Neutrophil (primary cell): ENCODE data around the gene LIPG.
"Not testable (repeated sequence)": the region's sequence is repeated elsewhere in the genome, so short reads cannot be mapped to it uniquely, and the experiment has no call there.

Experiments
- H3K27ac ChIP-seq: fragments of 200-600 bp; sonication (generic); 2 replicates; pipeline ENCODE4 v1.5.1; 2016; ENCODE audit warnings: mild to moderate bottlenecking, moderate library complexity
- H3K27me3 ChIP-seq: fragments of 200-600 bp; sonication (generic); 2 replicates; pipeline ENCODE4 v1.6.0; 2016; ENCODE audit warnings: mild to moderate bottlenecking
- H3K36me3 ChIP-seq: fragments of 200-600 bp; sonication (generic); 2 replicates; pipeline ENCODE4 v1.5.1; 2017
- H3K4me1 ChIP-seq, 2 experiments: fragments of 200-600 bp in 1 of 2; sonication (generic) in 1 of 2; 1 replicate in 1 of 2; 2 replicates in 1 of 2; pipeline versions ENCODE4 v1.5.1 to v1.6.1; 2013 to 2016; ENCODE audit warnings: low read depth in 1 of 2, low read length in 1 of 2, mild to moderate bottlenecking in 1 of 2, moderate library complexity in 1 of 2; ENCODE audit not compliant: control insufficient read depth in 1 of 2, insufficient read depth in 1 of 2
- H3K4me3 ChIP-seq, 2 experiments: fragments of 200-600 bp in 1 of 2; sonication (generic) in 1 of 2; 1 replicate in 1 of 2; 2 replicates in 1 of 2; pipeline ENCODE4 v1.5.1; 2013 to 2016; ENCODE audit warnings: low read depth in 1 of 2, low read length in 1 of 2, mild to moderate bottlenecking in 1 of 2, moderate library complexity in 1 of 2
- H3K9me3 ChIP-seq: fragments of 200-600 bp; sonication (generic); 2 replicates; pipeline ENCODE4 v1.5.1; 2016
- TF ChIP-seq, protein P1 (sequence below): fragments of 200-600 bp; sonication (generic); IDR thresholded peaks from 2 replicates; pipeline ENCODE4 v1.5.1; 2016; ENCODE audit warnings: antibody characterized with exemption

The LIPG gene

DNA sequence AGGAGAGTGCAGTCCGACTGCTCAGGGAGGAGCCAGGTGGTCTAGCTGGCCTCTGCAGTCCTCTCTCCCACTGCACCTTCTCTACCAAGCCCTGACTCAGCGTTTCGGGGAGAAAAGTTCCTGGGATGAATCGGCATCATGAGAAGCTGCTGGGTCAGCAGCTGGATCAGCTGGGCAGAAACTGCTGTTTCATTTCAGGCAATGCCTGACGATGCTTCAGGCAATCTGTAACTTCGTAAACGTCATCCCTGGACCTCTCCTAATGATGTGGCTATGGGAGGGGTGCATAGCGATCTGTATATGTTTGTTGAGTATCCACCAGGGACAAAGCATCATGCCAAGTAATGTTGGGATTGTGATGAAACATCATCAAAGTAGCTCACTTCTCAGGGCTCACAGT lies 20.7 kb downstream of the LIPG start:
- Histone ChIP-seq H3K9me3 (no peaks in the 10 kb centered on the region), H3K27ac (no peak overlapping the region), H3K4me3 (no peak overlapping the region), H3K27me3 (peaks cover 3% of the 10 kb centered on the region), H3K36me3 (no peaks in the 10 kb centered on the region), H3K4me1 (no peaks in the 10 kb centered on the region)
- TF ChIP-seq, protein P1, sequence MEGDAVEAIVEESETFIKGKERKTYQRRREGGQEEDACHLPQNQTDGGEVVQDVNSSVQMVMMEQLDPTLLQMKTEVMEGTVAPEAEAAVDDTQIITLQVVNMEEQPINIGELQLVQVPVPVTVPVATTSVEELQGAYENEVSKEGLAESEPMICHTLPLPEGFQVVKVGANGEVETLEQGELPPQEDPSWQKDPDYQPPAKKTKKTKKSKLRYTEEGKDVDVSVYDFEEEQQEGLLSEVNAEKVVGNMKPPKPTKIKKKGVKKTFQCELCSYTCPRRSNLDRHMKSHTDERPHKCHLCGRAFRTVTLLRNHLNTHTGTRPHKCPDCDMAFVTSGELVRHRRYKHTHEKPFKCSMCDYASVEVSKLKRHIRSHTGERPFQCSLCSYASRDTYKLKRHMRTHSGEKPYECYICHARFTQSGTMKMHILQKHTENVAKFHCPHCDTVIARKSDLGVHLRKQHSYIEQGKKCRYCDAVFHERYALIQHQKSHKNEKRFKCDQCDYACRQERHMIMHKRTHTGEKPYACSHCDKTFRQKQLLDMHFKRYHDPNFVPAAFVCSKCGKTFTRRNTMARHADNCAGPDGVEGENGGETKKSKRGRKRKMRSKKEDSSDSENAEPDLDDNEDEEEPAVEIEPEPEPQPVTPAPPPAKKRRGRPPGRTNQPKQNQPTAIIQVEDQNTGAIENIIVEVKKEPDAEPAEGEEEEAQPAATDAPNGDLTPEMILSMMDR: no peak

DNA sequence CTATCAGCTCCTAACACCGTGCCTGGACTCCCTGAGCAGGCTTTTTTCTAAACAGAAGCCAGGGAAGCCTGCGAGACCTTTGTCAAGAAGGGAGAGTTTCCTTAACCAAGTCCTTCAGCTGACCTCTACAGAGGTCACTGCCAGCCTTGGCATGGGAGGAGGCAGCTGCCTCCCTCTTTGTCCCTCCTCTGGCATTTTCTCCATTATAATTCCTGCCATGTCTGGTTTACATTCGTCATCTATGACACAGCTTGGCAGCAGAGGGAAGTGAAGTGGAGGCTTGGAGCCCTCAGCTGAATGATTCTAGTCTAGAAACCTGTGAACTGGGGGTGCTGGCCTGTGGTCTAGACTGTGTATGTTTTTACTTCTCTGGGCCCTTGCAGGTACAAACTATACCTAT lies 22.5 kb downstream of the LIPG start:
- TF ChIP-seq, protein P1: no peak
- Histone ChIP-seq H3K27me3 (peaks cover 3% of the 10 kb centered on the region), H3K27ac (no peak overlapping the region), H3K4me1 (no peaks in the 10 kb centered on the region), H3K4me3 (no peak overlapping the region), H3K9me3 (no peaks in the 10 kb centered on the region), H3K36me3 (no peaks in the 10 kb centered on the region)

DNA sequence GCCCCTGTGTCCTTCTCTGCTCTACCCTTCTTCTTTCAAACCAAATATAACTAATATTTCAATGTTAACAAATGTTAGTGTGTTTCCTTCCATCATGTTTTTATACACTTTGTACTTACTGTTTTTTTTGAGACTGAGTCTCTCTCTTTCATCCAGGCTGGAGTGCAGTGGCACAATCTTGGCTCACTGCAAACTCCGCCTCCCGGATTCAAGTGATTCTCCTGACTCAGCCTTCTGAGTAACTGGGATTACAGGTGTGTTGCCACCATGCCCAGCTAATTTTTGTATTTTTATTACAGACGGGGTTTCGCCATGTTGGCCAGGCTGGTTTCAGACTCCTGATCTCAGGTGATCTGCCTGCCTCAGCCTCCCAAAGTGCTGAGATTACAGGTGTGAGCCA lies 23.1 kb downstream of the LIPG start:
- H3K4me3 ChIP-seq, H3K27me3 ChIP-seq, H3K9me3 ChIP-seq, H3K4me1 ChIP-seq, H3K27ac ChIP-seq, H3K36me3 ChIP-seq: not testable (repeated sequence)

DNA sequence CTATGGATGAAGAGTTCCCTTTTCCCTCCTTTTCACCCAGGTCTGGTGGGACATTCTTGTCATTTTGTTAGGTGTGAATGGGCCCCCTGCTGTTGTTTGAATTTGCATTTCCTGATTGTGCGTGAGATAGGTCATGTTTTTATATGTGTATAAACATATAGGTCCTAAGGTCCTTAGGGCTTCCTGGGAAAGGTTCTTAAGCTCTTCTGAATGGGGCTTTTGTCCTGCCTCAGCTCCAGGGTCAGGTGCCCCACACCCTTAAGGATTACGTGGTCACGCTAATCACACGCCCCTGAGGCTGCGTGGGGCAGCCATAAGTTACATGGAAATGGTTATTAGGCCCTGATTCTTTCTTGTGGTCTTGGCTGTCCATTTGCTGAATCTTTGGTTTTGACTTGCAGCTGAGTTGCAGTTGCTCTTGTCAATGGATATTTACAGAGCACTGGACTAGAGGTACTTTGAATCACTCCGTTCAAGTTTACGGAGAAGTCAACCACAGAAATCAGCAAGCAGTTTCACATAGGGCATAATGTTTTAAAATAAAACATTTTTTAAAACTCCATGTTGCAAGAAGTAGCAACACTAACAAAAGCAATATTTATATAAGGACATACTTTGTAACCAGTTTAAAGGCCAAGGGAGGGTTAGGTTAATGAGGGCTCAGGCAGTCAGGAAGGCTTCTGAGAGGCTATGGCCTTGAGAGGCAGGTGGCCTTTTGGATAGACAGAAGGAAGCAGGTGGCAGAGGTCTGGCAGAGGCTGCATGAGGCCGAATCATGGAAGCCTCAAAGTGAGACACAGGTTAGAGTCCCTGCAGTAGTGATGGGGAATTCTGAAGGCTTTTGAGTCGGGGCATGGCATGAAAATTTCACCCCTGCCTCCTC lies 24.2 kb downstream of the LIPG start:
- Histone ChIP-seq H3K4me1 (no peaks in the 10 kb centered on the region), H3K36me3 (no peaks in the 10 kb centered on the region), H3K4me3 (no peak overlapping the region), H3K27ac (no peak overlapping the region), H3K9me3 (no peaks in the 10 kb centered on the region), H3K27me3 (peaks cover 3% of the 10 kb centered on the region)
- TF ChIP-seq, protein P1: no peak

DNA sequence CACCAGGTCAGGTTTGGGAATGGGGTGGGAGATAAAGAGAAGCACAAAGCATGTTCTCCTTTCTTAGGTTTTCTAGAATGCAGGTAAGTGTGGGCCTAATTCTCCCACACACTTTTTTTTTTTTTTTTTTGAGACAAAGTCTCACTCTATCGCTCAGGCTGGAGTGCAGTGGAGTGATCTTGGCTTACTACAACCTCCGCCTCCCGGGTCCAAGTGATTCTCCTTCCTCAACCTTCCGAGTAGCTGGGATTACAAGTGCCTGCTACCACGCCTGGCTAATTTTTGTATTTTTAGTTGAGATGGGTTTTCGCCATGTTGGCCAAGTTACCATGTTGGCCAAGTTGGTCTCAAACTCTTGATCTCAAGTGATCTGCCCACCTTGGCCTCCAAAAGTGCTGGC lies 26.3 kb downstream of the LIPG start:
- TF ChIP-seq, protein P1: no peak
- no peaks in the 10 kb centered on the region for H3K4me1 ChIP-seq
- no peaks in the 10 kb centered on the region for H3K9me3 ChIP-seq
- H3K4me3 ChIP-seq: no peak overlapping the region
- no peaks in the 10 kb centered on the region for H3K36me3 ChIP-seq
- H3K27ac ChIP-seq: no peak overlapping the region
- H3K27me3 ChIP-seq: no peaks in the 10 kb centered on the region

- no peaks in the 10 kb centered on the region for H3K36me3 ChIP-seq
- H3K4me1 ChIP-seq: no peaks in the 10 kb centered on the region
- H3K27me3 ChIP-seq: no peaks in the 10 kb centered on the region
- H3K9me3 ChIP-seq: no peaks in the 10 kb centered on the region
- TF ChIP-seq, protein P1: no peak
- H3K27ac ChIP-seq: no peak overlapping the region
- no peak overlapping the region for H3K4me3 ChIP-seq
Observed at GRCh38 chr18:49588971-49589370, 27.1 kb downstream of the LIPG start.
